Measurements from ENCODE around the gene ASCL2. TPM values are rescaled to one million over a fixed set of nuclear protein-coding genes. Genes with fewer than 3 reads are reported as not detected.

ASCL2 gene
- total and polyA plus RNA-seq, 10 of the 15 experiments (the other 5 are each of a cell fraction or from before 2014, with no cell fraction given) = not detected

DNA sequence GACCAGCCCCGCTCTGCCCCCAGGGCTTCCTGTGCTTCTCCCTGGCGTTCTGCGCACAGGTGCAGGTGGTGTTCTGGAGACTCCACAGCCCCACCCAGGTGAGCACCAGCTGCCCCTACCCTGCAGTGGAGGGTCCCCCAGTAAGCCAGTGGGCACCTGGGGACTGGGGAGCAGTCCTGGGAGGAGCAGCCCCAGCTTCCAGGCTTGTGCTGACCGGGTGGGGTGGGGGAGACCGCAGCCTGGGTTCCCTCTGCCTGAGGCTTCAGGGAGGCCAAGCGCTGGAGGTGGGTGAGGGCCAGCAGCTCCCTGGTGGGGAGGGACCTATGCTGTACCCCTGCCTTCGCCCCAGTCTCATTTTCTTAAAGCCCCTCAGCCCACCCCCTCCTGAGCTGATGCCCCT, 38.3 kb upstream of the ASCL2 start:
- Histone ChIP-seq H3K4me3 (no peak overlapping the region), H3K27ac (ENCODE audit: control insufficient read depth, insufficient read depth) (no peak overlapping the region), H3K4me2 (ENCODE audit: control insufficient read depth, insufficient read depth) (no peak overlapping the region), H3K27me3 (replicated peaks in 1 of 2; ENCODE audit: control insufficient read depth in 2 of 2, insufficient read depth in 2 of 2, low read length in 1 of 2) (no peaks in the 10 kb centered on the region), H3K9me3 (replicated peaks; ENCODE audit: control insufficient read depth, insufficient read depth, low read length) (no peaks in the 10 kb centered on the region), H3K4me1 (ENCODE audit: control insufficient read depth, insufficient read depth, low read length) (no peaks in the 10 kb centered on the region), H3K79me2 (ENCODE audit: control insufficient read depth, insufficient read depth, low read length) (no peaks in the 10 kb centered on the region), H4K20me1 (ENCODE audit: control insufficient read depth, insufficient read depth) (no peaks in the 10 kb centered on the region), H2AFZ (ENCODE audit: control insufficient read depth, low read depth, low read length) (no peak overlapping the region), H3K9ac (ENCODE audit: control insufficient read depth, insufficient read depth, low read length) (no peak overlapping the region), H3K36me3 (ENCODE audit: control insufficient read depth in 2 of 2, insufficient read depth in 2 of 2, low read length in 1 of 2) (no peaks in the 10 kb centered on the region)
- no TSS peak for BruUV-seq (replicated peaks)
- 28% methylated on average over 7 of the region's 7 CpGs for WGBS (ENCODE audit: insufficient coverage, insufficient replicate concordance, low lambda C conversion rate, missing lambda C conversion rate)
- POLR2A ChIA-PET = no interaction called here
- ATAC-seq (no peak), DNase-seq (ENCODE audit: low read depth, low spot score) (no peak), FAIRE-seq (no peak)
- SMC1A ChIA-PET (ENCODE audit: uncharacterized antibody, unreplicated experiment) = interaction anchor here (0.7 to 1.0 kb wide), 2 partner anchors 111 to 112 kb away, joined by 3 to 4 read pairs; no protein-coding TSS in a partner anchor
- RAD21 ChIA-PET (ENCODE audit: unreplicated experiment) = interaction anchor here (0.5 to 1.2 kb wide), 2 partner anchors 110 to 111 kb away, joined by 3 read pairs; no protein-coding TSS in a partner anchor
- TF ChIP-seq NFYB (IDR thresholded peaks at IDR 0.05; ENCODE audit: insufficient read depth, low read depth, low read length) (no peak), SUZ12 (IDR thresholded peaks at IDR 0.05; ENCODE audit: unreplicated experiment) (no peak), FOS (IDR thresholded peaks at IDR 0.05; ENCODE audit: borderline replicate concordance, extremely low read depth, insufficient read length) (no peak), RCOR1 (conservative IDR thresholded peaks at IDR 0.05; ENCODE audit: low read depth, low read length) (no peak), ZBTB40 (IDR thresholded peaks at IDR 0.05; ENCODE audit: borderline replicate concordance) (no peak), MEF2A (IDR thresholded peaks at IDR 0.05; ENCODE audit: insufficient read depth, low read depth, low read length) (no peak), HDAC6 (IDR thresholded peaks at IDR 0.05; ENCODE audit: unreplicated experiment) (no peak), WRNIP1 (IDR thresholded peaks at IDR 0.05; ENCODE audit: borderline replicate concordance, low read depth, low read length) (no peak), NKRF (conservative IDR thresholded peaks at IDR 0.05) (no peak), DPF2 (IDR thresholded peaks at IDR 0.05) (no peak)
- TF ChIP-seq, protein P1, sequence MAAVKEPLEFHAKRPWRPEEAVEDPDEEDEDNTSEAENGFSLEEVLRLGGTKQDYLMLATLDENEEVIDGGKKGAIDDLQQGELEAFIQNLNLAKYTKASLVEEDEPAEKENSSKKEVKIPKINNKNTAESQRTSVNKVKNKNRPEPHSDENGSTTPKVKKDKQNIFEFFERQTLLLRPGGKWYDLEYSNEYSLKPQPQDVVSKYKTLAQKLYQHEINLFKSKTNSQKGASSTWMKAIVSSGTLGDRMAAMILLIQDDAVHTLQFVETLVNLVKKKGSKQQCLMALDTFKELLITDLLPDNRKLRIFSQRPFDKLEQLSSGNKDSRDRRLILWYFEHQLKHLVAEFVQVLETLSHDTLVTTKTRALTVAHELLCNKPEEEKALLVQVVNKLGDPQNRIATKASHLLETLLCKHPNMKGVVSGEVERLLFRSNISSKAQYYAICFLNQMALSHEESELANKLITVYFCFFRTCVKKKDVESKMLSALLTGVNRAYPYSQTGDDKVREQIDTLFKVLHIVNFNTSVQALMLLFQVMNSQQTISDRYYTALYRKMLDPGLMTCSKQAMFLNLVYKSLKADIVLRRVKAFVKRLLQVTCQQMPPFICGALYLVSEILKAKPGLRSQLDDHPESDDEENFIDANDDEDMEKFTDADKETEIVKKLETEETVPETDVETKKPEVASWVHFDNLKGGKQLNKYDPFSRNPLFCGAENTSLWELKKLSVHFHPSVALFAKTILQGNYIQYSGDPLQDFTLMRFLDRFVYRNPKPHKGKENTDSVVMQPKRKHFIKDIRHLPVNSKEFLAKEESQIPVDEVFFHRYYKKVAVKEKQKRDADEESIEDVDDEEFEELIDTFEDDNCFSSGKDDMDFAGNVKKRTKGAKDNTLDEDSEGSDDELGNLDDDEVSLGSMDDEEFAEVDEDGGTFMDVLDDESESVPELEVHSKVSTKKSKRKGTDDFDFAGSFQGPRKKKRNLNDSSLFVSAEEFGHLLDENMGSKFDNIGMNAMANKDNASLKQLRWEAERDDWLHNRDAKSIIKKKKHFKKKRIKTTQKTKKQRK (IDR thresholded peaks at IDR 0.05; ENCODE audit: low read depth, low read length) = no peak
- CTCF ChIA-PET = interaction anchor here (3.2 kb wide), 1 partner anchor 112 kb away, joined by 19 read pairs; no protein-coding TSS in a partner anchor
- intact Hi-C loops (cut with micrococcal nuclease; ENCODE audit: unreplicated experiment) (no loop called here), in situ Hi-C loops (cut with MboI) (no loop called here)
